ENCODE results near the gene QRICH2.

QRICH2 gene

DNA sequence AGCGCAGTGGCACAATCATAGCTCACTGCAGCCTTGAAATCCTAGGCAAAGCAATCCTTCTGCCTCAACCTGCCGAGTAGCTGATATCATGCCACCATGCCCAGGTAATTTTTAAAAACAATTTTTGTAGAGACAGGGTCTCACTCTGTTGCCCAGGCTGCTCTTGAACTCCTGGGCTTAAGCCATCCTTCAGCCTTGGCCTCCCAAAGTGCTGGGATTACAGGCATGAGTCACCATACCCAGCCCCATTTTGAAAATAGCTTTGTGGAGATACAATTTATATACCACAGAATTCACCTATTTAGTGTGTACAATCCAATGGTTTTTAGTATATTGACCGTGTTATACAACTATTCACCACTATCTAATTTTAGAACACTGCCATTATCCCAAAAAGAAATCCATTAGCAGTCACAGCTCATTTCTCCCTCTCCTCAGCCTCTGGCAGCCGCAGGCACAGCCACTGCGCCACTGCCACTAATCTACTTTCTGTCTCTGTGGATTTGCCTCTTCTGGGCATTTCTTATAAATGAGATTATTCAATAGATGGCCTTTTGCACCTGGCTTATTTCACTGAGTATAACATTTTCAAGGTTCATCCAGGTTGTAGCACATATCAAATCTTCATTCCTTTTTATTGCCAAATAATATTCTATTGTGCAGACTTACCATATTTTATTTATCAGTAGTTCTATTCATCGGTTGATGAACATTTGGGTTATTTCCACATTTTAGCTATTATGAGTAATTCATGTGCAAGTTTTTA, 74.3 kb downstream of the QRICH2 start:
- TF ChIP-seq EGR1 (IDR thresholded peaks at IDR 0.05), result no peak
- TF ChIP-seq EP300 (IDR thresholded peaks at IDR 0.05; ENCODE audit: borderline replicate concordance), result no peak
- no peak for TF ChIP-seq CREB1 (IDR thresholded peaks at IDR 0.05; ENCODE audit: low read depth)
- TF ChIP-seq FOXM1 (IDR thresholded peaks at IDR 0.05; ENCODE audit: borderline replicate concordance, low read depth), result no peak
- no peak for TF ChIP-seq ZBTB7A (IDR thresholded peaks at IDR 0.05; ENCODE audit: low read depth)
- TF ChIP-seq NFIC (IDR thresholded peaks at IDR 0.05), result no peak
- TF ChIP-seq, protein P1, sequence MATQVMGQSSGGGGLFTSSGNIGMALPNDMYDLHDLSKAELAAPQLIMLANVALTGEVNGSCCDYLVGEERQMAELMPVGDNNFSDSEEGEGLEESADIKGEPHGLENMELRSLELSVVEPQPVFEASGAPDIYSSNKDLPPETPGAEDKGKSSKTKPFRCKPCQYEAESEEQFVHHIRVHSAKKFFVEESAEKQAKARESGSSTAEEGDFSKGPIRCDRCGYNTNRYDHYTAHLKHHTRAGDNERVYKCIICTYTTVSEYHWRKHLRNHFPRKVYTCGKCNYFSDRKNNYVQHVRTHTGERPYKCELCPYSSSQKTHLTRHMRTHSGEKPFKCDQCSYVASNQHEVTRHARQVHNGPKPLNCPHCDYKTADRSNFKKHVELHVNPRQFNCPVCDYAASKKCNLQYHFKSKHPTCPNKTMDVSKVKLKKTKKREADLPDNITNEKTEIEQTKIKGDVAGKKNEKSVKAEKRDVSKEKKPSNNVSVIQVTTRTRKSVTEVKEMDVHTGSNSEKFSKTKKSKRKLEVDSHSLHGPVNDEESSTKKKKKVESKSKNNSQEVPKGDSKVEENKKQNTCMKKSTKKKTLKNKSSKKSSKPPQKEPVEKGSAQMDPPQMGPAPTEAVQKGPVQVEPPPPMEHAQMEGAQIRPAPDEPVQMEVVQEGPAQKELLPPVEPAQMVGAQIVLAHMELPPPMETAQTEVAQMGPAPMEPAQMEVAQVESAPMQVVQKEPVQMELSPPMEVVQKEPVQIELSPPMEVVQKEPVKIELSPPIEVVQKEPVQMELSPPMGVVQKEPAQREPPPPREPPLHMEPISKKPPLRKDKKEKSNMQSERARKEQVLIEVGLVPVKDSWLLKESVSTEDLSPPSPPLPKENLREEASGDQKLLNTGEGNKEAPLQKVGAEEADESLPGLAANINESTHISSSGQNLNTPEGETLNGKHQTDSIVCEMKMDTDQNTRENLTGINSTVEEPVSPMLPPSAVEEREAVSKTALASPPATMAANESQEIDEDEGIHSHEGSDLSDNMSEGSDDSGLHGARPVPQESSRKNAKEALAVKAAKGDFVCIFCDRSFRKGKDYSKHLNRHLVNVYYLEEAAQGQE (IDR thresholded peaks at IDR 0.05; ENCODE audit: low read depth), result no peak
- no peak for TF ChIP-seq TAF1 (IDR thresholded peaks at IDR 0.05; ENCODE audit: low read depth)
- TF ChIP-seq, protein P2, sequence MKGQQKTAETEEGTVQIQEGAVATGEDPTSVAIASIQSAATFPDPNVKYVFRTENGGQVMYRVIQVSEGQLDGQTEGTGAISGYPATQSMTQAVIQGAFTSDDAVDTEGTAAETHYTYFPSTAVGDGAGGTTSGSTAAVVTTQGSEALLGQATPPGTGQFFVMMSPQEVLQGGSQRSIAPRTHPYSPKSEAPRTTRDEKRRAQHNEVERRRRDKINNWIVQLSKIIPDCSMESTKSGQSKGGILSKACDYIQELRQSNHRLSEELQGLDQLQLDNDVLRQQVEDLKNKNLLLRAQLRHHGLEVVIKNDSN (IDR thresholded peaks at IDR 0.05), result no peak
- no peak for TF ChIP-seq TEAD4 (IDR thresholded peaks at IDR 0.05)
- TF ChIP-seq RAD21 (IDR thresholded peaks at IDR 0.05; ENCODE audit: low read depth), result no peak

DNA sequence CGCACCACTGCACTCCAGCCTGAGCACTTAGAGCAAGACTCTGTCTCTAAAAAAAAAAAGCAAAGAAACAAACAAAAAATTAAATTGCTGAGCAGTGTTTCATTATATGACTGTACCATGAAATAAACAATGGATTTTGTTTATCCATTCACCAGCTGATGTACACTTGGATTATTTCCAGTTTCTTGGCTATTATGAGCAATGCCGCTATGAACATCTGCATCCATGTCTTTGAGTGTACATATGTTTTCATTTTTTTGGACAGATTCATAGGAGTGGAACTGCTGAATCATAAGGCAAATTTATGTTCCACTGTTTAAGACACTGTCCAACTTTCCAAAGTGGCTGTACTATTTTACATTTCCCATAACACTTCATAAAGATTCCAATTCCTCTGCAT, 75.7 kb downstream of the QRICH2 start:
- TF ChIP-seq TCF12 (IDR thresholded peaks at IDR 0.05; ENCODE audit: low read depth), result no peak
- TF ChIP-seq CEBPB (IDR thresholded peaks at IDR 0.05), result no peak
- no peak for TF ChIP-seq FOXM1 (IDR thresholded peaks at IDR 0.05; ENCODE audit: borderline replicate concordance, low read depth)
- TF ChIP-seq CREB1 (IDR thresholded peaks at IDR 0.05; ENCODE audit: low read depth), result no peak
- TF ChIP-seq, protein P2 (IDR thresholded peaks at IDR 0.05), result no peak
- TF ChIP-seq, protein P3, sequence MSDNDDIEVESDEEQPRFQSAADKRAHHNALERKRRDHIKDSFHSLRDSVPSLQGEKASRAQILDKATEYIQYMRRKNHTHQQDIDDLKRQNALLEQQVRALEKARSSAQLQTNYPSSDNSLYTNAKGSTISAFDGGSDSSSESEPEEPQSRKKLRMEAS (IDR thresholded peaks at IDR 0.05), result no peak
- no peak for TF ChIP-seq NFIC (IDR thresholded peaks at IDR 0.05)
- no peak for TF ChIP-seq ZBTB7A (IDR thresholded peaks at IDR 0.05; ENCODE audit: low read depth)
